K562 (cell line): ENCODE measurements around the gene FARP1. TPM values are rescaled to one million over a fixed set of nuclear protein-coding genes. Genes with fewer than 3 reads are reported as not detected.

Source experiments
- ATAC-seq: fragments of 200-7000 bp; cut with Tn5 transposase; 3 replicates; pipeline ENCODE4 v1.9.1; 2020; ENCODE audit warnings: moderate library complexity
- BruUV-seq: library from RNA; stranded (reverse); fragments of 400-500 nt; replicated peaks from 2 replicates; lab custom pipeline; 2021; lab: Mats Ljungman, UMichigan
- CTCF ChIA-PET: fragments of 300-600 bp; formaldehyde crosslinking; extraction: SDS; loops from one replicate; lab custom pipeline; 2021; ENCODE audit warnings: low intra/inter-chr PET ratio; lab: Yijun Ruan, JAX
- POLR2A ChIA-PET: fragments of 300-600, 350-650 bp; sonication (Branson Sonifier 250); formaldehyde crosslinking; extraction: SDS; loops from one replicate; lab custom pipeline; 2021; ENCODE audit warnings: antibody characterized with exemption, inconsistent platforms; lab: Yijun Ruan, JAX
- DNase-seq, 4 experiments: peaks; one replicate each; pipeline versions ENCODE4 v3.0.0 to v3.0.0-alpha.2; 2011 to 2018; ENCODE audit warnings: low spot score in 3 of 4, mixed read lengths in 3 of 4; ENCODE audit errors: extremely low read depth in 1 of 4
- FAIRE-seq: peaks from 2 replicates; lab custom pipeline; 2011; peaks lifted over from hg19 to GRCh38; lab: Jason Lieb, UNC
- H2AFZ ChIP-seq: 2 replicates; pipeline ENCODE4 v1.6.0; 2011; ENCODE audit warnings: low read depth, low read length, control low read depth, inconsistent platforms
- H3K27ac ChIP-seq: fragments of 200-600 bp; 3 replicates; pipeline ENCODE4 v1.8.0; 2011; ENCODE audit warnings: low read depth, mild to moderate bottlenecking, control low read depth, inconsistent platforms, low read length, moderate library complexity, mixed read lengths; ENCODE audit errors: extremely low read depth
- H3K27me3 ChIP-seq, 2 experiments: fragments of 300-600 bp in 1 of 2; 2 replicates in 1 of 2; 3 replicates in 1 of 2; pipeline versions ENCODE4 v1.6.0 to v1.8.0; 2011; ENCODE audit warnings: inconsistent platforms in 2 of 2, low read length in 2 of 2, mild to moderate bottlenecking in 1 of 2, mixed read lengths in 1 of 2, moderate library complexity in 1 of 2; ENCODE audit not compliant: control insufficient read depth in 2 of 2, insufficient read depth in 2 of 2
- H3K36me3 ChIP-seq: fragments of 300-600 bp; 3 replicates; pipeline ENCODE4 v1.8.0; 2011; ENCODE audit warnings: mild to moderate bottlenecking, low read length, inconsistent platforms; ENCODE audit not compliant: control insufficient read depth, insufficient read depth
- H3K4me1 ChIP-seq, 2 experiments: fragments of 200-600 bp in 1 of 2; replicated peaks in 1 of 2; 2 replicates in 1 of 2; 3 replicates in 1 of 2; pipeline versions ENCODE4 v1.5.1 to v1.8.0; 2011; ENCODE audit warnings: inconsistent platforms in 2 of 2, low read length in 2 of 2, mild to moderate bottlenecking in 1 of 2, mixed read lengths in 1 of 2, moderate library complexity in 1 of 2; ENCODE audit not compliant: control insufficient read depth in 2 of 2, insufficient read depth in 2 of 2
- H3K4me2 ChIP-seq: 2 replicates; pipeline ENCODE4 v1.6.1; 2011; ENCODE audit warnings: low read length, control low read depth, inconsistent platforms, mixed read lengths; ENCODE audit not compliant: insufficient read depth
- H3K4me3 ChIP-seq: fragments of 200-600 bp; sonication (generic), shearing (Covaris generic); 2 replicates; pipeline ENCODE4 v1.5.1; 2016; ENCODE audit warnings: control low read depth, inconsistent platforms
- H3K79me2 ChIP-seq: fragments of 200-600 bp; 3 replicates; pipeline ENCODE4 v1.8.0; 2011; ENCODE audit warnings: low read length, inconsistent platforms; ENCODE audit not compliant: control insufficient read depth, insufficient read depth
- H3K9ac ChIP-seq, 2 experiments: 2 replicates each; pipeline versions ENCODE4 v1.6.0 to v1.6.1; 2011; ENCODE audit warnings: low read depth in 2 of 2, low read length in 2 of 2, control low read depth in 1 of 2, inconsistent platforms in 1 of 2, mild to moderate bottlenecking in 1 of 2, mixed read lengths in 1 of 2; ENCODE audit not compliant: insufficient read depth in 1 of 2
- H3K9me1 ChIP-seq: one replicate; pipeline ENCODE4 v1.6.0; 2011; ENCODE audit warnings: inconsistent platforms, mild to moderate bottlenecking, low read length, moderate library complexity; ENCODE audit not compliant: control insufficient read depth, insufficient read depth
- H3K9me3 ChIP-seq: replicated peaks from 2 replicates; pipeline ENCODE4 v1.5.1; 2011; ENCODE audit warnings: low read depth, low read length, inconsistent platforms; ENCODE audit not compliant: control insufficient read depth, insufficient read depth
- H4K20me1 ChIP-seq: replicated peaks from 2 replicates; pipeline ENCODE4 v1.6.1; 2011; ENCODE audit warnings: low read length, inconsistent platforms, mixed read lengths; ENCODE audit not compliant: control insufficient read depth, insufficient read depth
- CC2D1A ChIP-seq: fragments of 450-650 bp; IDR thresholded peaks from 2 replicates; pipeline ENCODE4 v1.6.1; 2017; ENCODE audit warnings: mild to moderate bottlenecking
- GABPB1 ChIP-seq: sonication (generic); formaldehyde crosslinking; IDR thresholded peaks from 2 replicates; pipeline ENCODE4 v1.8.0; 2022; ENCODE audit warnings: mild to moderate bottlenecking, missing genetic modification reagents
- HDAC1 ChIP-seq, 2 experiments: fragments of 450-650 bp; IDR thresholded peaks; 2 replicates each; pipeline ENCODE4 v1.6.1; 2016 to 2017; ENCODE audit warnings: inconsistent platforms in 1 of 2, mild to moderate bottlenecking in 1 of 2, moderate library complexity in 1 of 2
- NCOA6 ChIP-seq: fragments of 450-650 bp; IDR thresholded peaks from 2 replicates; pipeline ENCODE4 v1.6.1; 2017; ENCODE audit warnings: mild to moderate bottlenecking
- POLR2H ChIP-seq: IDR thresholded peaks from 2 replicates; pipeline ENCODE4 v1.6.1; 2016; ENCODE audit warnings: missing genetic modification characterization, low read depth, mild to moderate bottlenecking, control low read depth, missing compliant biosample characterization, moderate library complexity
- POLR3G ChIP-seq: IDR thresholded peaks from 2 replicates; pipeline ENCODE4 v1.6.1; 2011; ENCODE audit not compliant: insufficient read length, insufficient replicate concordance; ENCODE audit errors: extremely low read depth
- RBM34 ChIP-seq: fragments of 200-400 bp; formaldehyde crosslinking; IDR thresholded peaks from 2 replicates; pipeline ENCODE4 v1.6.1; 2018; ENCODE audit warnings: low read length, borderline replicate concordance; ENCODE audit not compliant: insufficient read depth
- RBM39 ChIP-seq: fragments of 200-400 bp; formaldehyde crosslinking; optimal IDR thresholded peaks from 2 replicates; pipeline ENCODE3; 2018; ENCODE audit warnings: low read depth, low read length
- SMARCE1 ChIP-seq: fragments of 450-650 bp; IDR thresholded peaks from 2 replicates; pipeline ENCODE4 v1.7.1; 2016; ENCODE audit warnings: mild to moderate bottlenecking
- SNIP1 ChIP-seq: fragments of 450-650 bp; IDR thresholded peaks from 2 replicates; pipeline ENCODE4 v1.7.1; 2017; ENCODE audit warnings: low read depth, mild to moderate bottlenecking
- ZNF121 ChIP-seq: sonication (generic); formaldehyde crosslinking; conservative IDR thresholded peaks from 2 replicates; pipeline ENCODE4 v1.8.0; 2022; ENCODE audit warnings: missing genetic modification reagents
- WGBS: fragments of 100-300 bp; shearing (Covaris generic); methylation state at CpG from one replicate; pipeline ENCODE4 v1.1.6; 2016; ENCODE audit warnings: low coverage, mixed read lengths; ENCODE audit not compliant: insufficient coverage; ENCODE audit errors: missing lambda C conversion rate; 5-methylcytosine and 5-hydroxymethylcytosine counted together
- in situ Hi-C: fragments of 300-500 bp; cut with MboI; formaldehyde crosslinking; loops from 4 replicates; pipeline ENCODE4 v1.15.0; 2018; ENCODE audit warnings: inconsistent platforms, mixed read lengths
- intact Hi-C: fragments of 100-400 bp; cut with micrococcal nuclease; formaldehyde crosslinking; loops from 2 replicates; pipeline ENCODE4 v1.14.2; 2022
- polyA plus RNA-seq, 8 experiments: library from polyadenylated mRNA; depleted of rRNA in 4 of 8; stranded (reverse) in 5 of 8; unstranded in 3 of 8; fragments of >200 nt; fragmentation: Nextera tagmentation in 2 of 8; fragmentation: Illumina TruSeq in 1 of 8; extraction: Ambion mirVana in 2 of 8; extraction: Trizol in 1 of 8; gene quantifications; 2 replicates each; pipeline versions ENCODE4 v1.2.1 to v1.2.3, GENCODE V29; 2011 to 2014; ENCODE audit warnings: inconsistent platforms in 1 of 8, missing spikeins in 1 of 8
- total RNA-seq, 7 experiments: library from RNA; depleted of rRNA in 6 of 7; stranded (reverse); fragments of >200 nt in 6 of 7; fragmentation: Illumina TruSeq in 2 of 7; extraction: Trizol in 2 of 7; gene quantifications; 2 replicates each; pipeline versions ENCODE4 v1.2.1 to v1.2.3, GENCODE V29; 2011 to 2021; ENCODE audit warnings: low replicate concordance in 1 of 7

The FARP1 gene
- total and polyA plus RNA-seq, 9 of the 15 experiments (the other 6 are each of a cell fraction or from before 2014, with no cell fraction given) = 0.03 to 0.29 (median 0.05) TPM; not detected in 3

DNA sequence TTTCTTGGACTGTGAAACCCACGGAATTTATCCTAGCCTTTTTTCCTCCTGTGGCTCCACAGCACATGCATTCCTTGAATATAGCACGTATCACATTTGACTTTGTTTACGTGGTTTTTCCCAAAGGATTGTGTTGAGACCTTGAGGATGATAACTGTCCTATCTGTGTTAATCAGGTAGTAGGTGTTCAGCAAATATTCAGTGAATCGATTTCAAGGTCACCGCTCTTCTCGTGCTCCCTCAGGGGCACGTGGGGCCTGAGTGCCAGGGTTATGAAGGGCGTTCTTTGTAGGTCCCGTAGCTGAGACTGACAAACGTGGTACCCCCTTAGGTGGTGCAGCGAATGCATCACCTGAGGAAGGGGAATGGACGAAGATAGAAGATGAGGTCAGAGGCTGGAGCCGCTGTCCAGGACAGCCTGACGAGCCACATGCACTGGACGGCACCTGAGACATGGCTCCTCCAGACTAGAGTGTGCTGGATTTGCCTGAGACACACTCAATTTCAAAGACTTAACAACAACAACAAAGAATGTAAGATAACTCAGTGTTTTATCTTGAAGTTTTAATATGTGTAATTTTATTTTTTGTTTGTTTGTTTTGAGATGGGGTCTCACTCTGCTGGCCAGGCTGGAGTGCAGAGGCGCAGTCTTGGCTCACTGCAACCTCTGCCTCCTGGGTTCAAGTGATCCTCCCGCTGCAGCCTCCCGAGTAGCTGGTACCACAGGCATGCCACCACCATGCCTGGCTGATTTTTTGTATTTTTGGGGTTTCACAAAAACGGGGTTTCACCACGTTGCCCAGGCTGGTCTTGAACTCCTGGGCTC lies 165.4 kb downstream of the FARP1 start:
- H3K4me2 ChIP-seq = no peak overlapping the region
- no peak overlapping the region for H3K4me3 ChIP-seq
- ATAC-seq = no peak
- intact Hi-C loops (no loop called here), in situ Hi-C loops (no loop called here)
- H3K9me1 ChIP-seq = no peaks in the 10 kb centered on the region
- no peak for FAIRE-seq
- no peak overlapping the region for H3K27ac ChIP-seq
- 0 out of 2 replicates have a peak, but pooled peaks have one; percentile 11 for TF ChIP-seq ZNF121 (CRISPR knock-in tag)
- TF ChIP-seq SNIP1 = no peak
- no peaks in the 10 kb centered on the region for H3K79me2 ChIP-seq
- no peaks in the 10 kb centered on the region for H3K4me1 ChIP-seq
- no peaks in the 10 kb centered on the region for H3K9me3 ChIP-seq
- no TSS peak for BruUV-seq
- no peak for DNase-seq
- no peak overlapping the region for H3K9ac ChIP-seq
- H4K20me1 ChIP-seq = no peaks in the 10 kb centered on the region
- H3K27me3 ChIP-seq = peaks cover 0 to 23% of the 10 kb centered on the region in 2 experiments; a peak in 2 of 5 replicates
- ChIA-PET POLR2A (no interaction called here), CTCF (no interaction called here)
- no peak overlapping the region for H2AFZ ChIP-seq
- no peaks in the 10 kb centered on the region for H3K36me3 ChIP-seq
- 6% methylated on average over 19 of the region's 20 CpGs for WGBS

DNA sequence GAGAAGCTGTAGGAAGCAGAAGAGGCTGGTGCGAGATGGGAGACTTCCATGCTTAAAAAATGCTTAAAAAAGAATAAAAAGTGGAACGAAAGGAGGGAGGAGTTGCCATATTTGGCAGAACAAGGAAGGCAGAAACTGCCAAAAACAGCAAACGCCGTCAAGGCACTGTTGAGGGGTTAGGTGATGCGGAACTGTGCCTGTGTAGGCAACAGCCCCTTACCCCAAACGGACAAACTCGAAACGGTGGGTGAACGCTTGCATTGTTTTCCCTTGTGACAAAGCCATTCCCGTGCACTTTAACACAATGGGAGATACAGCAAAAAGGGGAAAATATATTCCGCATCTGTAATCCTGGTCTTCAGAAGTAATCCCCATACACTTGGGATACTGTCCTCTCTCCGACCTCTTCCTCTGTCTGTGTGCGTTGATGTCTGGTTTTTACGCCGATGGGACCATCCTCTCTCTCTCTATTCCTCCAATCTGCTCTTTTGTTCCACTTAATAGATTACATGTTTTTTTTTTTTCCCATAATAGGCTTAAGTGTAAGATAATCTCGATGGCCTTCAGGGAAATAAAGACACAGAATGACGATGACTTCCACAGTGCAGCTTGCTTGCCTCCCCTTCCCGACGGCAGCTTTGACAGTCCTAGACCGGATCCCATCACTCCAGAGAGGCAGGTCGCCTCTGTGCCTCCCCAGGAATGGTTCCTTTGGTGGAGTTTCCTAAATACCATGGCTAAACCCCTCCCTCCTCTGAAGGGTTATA lies 166.9 kb downstream of the FARP1 start:
- TF ChIP-seq POLR2H (tag) (no peak), HDAC1 (IDR thresholded peaks at IDR 0.05) (no peak), GABPB1 (no peak), RBM34 (no peak), CC2D1A (no peak), SMARCE1 (no peak), NCOA6 (no peak), POLR3G (no peak), RBM39 (no peak)

More for the DNA sequence above, 166.9 kb downstream of the FARP1 start:
- ChIA-PET POLR2A (no interaction called here), CTCF (no interaction called here)
- DNase-seq = no peak
- no TSS peak for BruUV-seq
- no peak overlapping the region for H3K4me3 ChIP-seq
- no peak overlapping the region for H3K27ac ChIP-seq
- intact Hi-C loops (no loop called here), in situ Hi-C loops (no loop called here)
- no peak for ATAC-seq
- no peak for FAIRE-seq
- peaks cover 0 to 34% of the 10 kb centered on the region in 2 experiments; a peak in 2 of 5 replicates for H3K27me3 ChIP-seq
- H4K20me1 ChIP-seq = no peaks in the 10 kb centered on the region
- H2AFZ ChIP-seq = no peak overlapping the region
- no peaks in the 10 kb centered on the region for H3K4me1 ChIP-seq
- H3K4me2 ChIP-seq = no peak overlapping the region
- no peaks in the 10 kb centered on the region for H3K9me1 ChIP-seq
- H3K9ac ChIP-seq = no peak overlapping the region
- 0% methylated on average over 20 of the region's 21 CpGs for WGBS
- H3K36me3 ChIP-seq = no peaks in the 10 kb centered on the region
- H3K79me2 ChIP-seq = no peaks in the 10 kb centered on the region
- H3K9me3 ChIP-seq = no peaks in the 10 kb centered on the region
